AG08395 (cell line): ENCODE data around the gene TH.
"Not testable (repeated sequence)": the region's sequence is repeated elsewhere in the genome, so short reads cannot be mapped to it uniquely, and the experiment has no call there.

ENCODE experiments used
- DNase-seq: peaks from one replicate; pipeline ENCODE4 v3.0.0; 2012; ENCODE audit warnings: mixed read lengths, low spot score

TH gene

DNA sequence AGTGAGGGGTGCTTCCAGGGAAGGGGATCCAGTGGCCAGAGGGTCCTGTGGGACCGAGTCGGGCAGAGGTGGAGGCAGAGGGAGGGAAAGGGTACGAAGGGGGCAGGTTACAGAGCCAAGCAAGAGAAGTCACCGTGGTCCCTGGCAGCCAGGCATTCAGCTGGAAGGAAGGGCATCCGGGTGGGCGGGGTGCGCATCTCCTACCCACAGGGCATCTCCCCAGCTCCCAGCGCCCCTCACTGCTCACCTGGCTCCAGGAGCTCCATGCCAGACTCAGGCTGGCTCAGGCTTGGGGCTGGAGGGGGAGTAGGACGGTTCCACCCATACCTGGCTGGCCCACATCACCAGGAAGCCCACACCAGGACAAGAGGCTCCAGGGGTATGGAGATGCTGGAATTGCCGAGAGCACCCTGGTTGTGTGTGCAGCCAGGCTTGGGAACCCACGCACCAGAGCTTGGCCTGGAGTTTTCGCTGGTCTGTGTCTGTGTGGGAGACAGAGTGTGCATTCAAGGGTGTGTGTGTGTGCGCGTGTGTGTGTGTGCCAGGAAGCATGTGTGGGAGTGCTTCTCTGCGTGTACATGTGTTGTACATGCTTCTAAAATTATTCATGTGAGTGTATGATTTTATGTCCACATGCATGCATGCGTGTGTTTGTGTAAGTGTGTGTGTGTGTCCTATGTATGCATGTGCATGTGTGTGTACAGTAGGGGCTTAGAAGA, 6.6 kb upstream of the TH start:
- DNase-seq = not testable (repeated sequence)

DNA sequence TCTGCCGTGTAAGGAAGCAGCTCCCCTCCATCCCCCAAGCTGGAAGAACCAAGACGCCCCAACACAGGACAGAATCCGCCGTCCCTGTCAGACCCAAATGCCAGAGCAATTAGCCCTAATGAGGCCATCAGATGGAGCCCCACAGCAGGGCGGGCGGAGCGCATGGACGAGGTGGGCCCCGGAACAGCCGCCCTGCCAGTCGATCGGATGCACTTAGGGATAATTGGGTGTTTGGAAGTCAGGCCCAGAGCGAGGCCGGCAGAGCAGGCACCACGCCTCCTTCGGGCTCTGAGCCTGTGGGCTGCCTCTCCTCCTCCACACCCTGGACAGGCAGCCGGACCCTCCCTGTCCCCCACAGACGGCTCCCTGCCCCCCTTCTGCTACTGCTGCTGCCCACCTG, 5.5 kb upstream of the TH start:
- DNase-seq = no peak

DNA sequence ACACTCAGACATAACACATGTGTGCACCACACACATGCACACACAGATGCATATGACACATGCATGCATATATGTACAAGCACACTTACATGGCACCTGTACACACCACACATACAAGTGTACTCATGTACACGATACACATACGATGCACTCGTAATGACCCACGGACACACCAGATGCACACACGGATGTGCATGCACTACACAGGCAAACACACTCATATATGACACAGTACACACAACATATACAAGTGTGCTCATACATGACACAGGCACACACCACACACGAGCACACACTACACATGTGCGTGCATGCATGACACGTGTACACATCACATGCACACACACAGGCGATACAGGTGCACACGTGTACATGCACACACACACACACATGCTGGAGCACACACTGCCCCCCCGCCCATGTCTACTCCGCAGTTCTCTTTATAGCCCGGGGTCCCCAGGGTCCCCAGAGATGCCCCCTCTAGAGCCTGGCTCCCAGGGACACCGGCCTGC, 4.8 kb upstream of the TH start:
- DNase-seq = no peak

DNA sequence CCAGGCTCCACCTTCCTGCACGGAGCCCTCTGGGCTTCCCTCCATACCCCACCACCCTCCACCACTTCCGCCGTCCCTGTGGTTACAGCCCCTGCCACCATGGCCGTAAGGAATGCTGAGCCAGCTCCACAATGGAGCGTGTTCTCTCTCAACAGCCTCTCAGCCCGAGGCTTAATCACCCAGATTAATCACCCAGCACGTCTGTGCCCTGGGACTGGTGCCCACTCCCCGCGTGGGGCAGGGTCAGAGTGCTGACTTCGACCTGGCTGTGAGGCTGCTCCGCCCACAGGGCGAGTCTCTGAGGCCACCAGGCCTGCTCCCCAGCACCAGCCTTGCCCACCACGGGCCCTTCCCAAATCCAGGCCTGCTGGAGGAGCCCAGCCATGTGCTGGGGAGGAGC, 4.0 kb upstream of the TH start:
- DNase-seq = peak; percentile 72

DNA sequence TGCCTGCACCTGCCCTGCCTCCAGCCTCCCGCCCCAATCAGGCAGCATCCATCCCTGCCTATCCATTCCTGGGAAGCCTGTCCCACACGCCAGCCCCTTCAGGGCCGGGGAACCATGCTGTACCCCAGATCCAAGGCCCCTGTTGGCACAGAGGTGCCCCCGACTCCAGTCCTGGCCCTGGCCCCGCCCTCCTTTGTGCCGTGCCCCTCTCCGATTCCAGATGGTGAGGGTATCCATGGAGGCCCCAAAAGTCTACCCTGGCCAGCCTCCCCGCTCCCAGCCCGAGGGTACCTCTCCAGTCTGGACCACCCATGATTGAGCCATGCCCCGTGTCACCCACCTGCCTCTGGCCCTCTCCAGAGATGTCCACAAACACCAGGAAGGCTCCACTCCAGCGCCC, 2.7 kb upstream of the TH start:
- no peak for DNase-seq

DNA sequence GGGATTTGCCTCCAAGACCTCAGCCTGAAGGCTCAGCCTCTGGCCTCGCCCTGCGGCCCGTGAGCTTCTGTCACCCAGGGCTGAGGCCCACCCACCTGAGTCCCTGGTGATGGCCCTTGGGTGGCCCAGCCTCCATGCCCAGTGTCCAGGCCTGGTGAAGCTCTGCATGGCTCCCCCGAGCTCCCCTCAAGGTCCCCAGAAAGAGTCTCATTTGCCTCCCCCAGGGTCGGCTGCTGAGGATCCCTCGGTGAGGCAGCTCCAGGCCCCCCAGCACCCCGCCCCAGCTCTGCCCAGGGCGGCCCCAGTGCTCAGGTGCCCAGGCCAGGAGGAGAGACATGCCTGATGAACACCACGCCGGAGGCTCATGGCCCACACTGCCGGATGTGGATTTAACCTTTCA, 2.1 kb upstream of the TH start:
- no peak for DNase-seq

DNA sequence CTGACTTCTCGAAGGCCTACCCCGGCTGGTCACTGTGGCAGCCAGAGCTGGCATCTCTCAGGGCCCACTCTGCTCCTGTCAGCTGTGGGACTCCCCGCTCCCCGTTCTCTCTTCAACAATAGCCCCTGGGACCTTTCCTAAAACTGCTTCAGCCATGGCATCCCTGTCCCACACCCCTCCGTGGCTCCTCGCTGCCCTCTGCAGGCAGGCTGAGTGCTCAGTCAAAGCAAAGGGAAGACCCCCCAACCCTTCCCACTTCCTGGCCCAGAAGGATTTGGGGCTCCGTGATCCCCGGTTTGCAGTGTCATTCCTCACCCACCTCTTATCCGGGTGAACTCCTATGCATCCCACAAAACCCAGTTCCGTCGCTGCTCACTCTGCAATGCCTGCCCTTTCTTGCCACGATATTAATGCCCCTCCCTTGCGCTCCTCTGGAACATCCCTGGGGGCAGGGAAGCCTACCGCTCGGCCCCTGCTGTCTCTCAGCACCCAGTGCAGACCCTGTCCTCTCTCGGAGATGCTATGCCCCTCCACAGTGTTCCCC, 1.6 kb upstream of the TH start:
- DNase-seq = no peak

DNA sequence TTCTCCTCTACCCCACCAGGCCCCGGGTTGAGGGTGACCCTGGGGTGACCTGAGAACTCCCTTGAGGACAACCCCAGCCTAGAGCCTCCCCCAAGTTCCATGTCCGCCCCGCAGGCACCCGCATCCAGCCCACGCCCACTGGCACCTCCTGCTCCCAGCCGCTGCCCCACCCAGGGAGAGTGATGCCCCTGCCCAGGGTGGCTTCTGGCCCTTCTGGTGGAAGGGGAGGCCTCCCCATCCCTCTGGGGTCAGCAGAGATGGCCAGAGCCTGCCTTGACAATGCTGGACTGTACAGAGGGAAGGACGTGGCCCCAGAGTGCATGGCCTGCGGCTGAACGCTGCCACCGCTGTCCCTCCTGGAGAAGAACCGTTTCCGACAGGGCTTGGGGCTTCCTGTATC, 1.1 kb upstream of the TH start:
- no peak for DNase-seq

DNA sequence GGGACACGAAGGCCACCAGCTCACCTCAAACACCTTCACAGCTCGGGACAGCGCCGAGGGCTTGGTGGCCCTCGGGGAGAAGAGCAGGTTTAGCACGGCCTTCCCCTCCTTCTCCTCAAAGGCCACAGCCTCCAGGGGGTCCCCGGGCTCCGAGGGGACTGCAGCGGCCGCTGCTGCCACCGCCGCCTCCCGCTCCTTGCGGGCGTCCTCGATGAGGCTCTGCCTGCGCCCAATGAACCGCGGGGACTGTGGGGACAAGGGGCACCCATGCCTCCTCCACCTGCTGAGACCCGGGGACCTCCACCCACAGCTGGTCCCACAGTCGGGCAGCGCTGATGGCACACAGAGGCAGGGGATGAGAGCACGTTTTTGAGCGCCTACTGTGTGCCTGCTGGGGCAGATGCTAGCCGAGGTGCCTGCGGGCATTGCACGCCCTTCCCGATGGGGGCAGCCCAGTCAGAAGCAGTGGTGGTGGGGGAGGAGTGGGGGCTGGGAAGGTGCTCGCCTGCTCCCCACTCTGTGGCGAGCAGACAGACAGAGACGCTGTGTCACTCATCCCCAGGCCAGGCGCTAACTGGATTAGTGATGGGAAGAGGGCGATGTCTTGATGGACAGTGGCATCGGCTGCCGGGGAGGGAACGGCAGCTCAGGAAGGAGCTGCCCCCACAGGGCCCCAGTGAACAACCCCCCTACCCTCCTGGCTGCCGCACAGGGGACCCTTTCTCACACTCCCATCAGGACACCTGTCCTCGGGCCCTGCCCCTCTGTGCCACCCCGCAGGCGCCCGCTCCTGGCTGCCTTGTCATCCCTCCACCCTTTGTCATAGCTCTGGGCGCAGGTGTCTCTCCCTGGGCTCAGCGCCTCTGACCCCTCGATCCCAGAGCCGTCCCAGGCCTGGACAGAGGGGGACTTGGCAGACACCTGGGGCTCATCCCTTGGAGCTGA, 1.7 kb downstream of the TH start:
- DNase-seq = no peak

DNA sequence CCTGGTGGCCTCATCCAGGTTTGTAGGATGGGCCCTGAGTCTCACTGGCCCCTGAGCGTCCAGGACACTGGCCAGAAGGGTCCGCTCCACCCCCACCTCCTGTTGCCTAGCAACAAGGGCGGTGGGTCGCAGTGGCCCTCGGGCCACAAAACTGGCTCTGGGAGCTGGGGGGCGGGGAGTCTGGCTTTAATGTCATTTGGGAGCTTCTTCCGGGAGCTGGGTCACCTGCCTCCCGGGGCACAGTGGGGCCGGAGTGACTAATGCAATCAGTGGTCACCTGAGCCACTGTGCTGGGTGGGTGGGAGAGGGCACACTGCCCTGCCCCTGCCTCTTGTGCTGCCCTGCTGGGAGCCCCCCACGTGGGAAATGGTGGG, 2.6 kb downstream of the TH start:
- no peak for DNase-seq

DNA sequence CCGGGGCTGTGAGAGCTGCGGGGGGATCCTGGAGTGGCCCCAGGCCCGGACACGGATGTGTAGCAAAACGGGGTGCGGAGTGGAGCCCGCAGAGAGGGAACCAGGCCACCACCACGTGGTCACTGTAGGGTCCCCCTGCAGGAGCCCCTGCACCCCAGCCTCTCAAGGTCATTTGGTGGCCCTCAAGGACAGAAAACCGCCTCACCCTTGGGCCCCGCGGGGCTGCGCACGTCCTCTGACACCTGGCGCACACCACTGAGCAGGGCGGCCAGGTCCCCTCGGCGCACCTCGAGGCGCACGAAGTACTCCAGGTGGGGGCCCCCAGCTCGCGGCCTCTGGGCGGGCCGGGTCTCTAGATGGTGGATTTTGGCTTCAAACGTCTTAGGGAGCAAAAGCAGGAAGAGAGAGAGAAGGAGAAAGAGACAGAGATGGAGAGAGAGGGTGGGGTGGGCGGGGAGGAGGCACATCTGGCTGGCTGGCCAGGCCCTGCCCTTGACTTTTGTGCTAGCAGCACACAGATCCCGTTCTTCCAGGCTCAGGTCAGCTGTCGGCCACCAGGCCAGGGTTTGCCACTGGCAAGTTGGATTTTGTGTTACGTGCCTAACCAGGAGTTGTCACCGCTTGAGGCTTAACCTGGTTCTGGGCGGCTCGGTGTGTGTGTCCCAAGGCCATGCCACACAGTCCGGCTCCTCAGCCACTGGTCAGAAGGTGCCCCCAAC, 3.2 kb downstream of the TH start:
- DNase-seq = no peak

DNA sequence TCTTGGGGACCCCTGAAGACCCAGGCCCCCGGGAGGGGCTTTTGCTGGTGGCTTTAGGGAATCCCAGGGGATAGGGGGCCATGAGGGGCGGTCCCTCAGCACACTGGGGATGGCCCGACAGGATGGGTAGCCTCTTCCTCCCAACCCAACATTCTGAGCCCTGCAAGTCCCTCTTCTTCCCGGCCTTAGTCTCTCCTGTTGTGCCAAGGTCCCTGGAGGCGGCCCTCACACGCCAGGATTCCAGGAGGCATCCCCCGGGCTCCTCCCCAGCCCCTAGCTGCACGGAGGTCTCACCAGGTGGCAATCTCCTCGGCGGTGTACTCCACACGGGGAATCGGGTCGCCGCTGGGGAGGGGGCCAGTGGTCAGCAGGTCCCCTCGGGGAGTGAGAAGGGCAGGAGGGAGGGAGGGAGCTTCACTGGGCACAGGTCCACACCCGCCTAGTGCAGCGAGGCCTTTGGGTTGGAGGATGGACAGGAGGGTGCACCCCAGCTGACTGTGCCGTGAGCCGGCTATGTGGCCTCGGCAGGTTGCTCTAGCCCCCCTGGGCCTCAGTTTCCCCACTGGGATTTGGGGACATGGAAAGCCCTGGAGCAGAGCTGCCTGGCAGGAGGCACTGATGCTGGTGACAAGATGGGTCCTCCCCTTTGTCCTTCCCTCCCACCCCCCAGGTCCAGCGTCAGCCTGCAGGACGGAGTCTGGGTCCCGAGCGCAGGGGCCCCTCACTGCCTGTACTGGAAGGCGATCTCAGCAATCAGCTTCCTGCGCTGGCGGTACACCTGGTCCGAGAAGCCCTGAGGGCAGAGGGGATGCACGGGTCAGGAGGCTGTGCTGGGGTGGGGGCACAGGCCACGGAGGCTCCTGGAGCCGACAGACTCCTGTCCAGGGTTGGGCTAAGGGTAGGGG, 4.2 kb downstream of the TH start:
- no peak for DNase-seq

DNA sequence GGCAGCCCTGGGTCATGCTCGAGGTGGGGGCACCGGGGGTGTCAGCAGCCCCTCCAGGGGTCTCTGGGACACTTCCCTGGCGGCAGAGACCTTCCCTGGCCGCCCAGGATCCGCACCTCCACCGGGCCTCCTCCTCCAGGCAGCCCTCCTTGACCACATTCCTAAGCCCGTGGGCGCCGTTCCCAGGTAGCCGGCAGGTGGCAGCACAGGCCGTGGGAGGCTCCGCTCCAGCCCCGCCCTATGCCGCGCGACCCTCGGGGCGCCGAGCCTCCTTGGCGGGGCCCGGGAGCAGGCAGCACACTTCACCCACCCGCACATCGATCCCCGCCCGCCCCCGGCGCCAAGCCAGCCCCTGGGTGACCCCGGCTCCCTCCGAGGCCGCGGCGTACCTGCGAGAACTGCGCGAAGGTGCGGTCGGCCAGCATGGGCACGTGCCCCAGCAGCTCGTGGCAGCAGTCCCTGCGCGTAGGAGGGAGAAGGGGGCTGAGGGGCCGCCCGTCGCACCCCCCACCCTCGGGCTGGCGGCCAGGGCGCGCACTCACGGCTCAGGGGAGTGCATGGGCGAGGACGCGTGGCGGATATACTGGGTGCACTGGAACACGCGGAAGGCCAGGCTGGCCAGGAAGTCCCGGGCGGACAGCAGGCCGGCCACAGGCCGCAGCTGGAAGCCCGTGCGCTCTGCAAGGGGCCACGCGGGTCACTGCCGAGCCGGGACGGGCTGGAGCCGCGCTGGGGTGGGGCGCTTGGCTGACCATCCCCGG, 5.3 kb downstream of the TH start:
- no peak for DNase-seq

DNA sequence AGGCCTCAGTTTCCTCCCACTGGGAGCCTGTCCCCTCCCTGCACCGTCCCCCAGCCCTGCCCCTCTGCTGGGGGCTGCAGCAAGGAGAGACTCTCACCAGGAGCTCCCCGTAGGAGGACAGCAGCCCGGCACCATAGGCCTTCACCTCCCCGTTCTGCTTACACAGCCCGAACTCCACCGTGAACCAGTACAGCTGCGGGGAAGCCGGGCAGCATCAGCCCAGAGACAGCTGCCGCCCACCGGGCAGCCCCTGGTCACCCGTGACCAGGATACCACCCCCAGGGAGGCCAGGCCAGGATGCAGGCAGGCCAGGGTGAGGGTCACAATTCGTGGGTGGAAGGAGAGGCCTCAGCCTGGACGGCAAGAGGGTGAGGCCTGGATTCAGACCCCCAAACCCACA, 6.0 kb downstream of the TH start:
- DNase-seq = no peak

DNA sequence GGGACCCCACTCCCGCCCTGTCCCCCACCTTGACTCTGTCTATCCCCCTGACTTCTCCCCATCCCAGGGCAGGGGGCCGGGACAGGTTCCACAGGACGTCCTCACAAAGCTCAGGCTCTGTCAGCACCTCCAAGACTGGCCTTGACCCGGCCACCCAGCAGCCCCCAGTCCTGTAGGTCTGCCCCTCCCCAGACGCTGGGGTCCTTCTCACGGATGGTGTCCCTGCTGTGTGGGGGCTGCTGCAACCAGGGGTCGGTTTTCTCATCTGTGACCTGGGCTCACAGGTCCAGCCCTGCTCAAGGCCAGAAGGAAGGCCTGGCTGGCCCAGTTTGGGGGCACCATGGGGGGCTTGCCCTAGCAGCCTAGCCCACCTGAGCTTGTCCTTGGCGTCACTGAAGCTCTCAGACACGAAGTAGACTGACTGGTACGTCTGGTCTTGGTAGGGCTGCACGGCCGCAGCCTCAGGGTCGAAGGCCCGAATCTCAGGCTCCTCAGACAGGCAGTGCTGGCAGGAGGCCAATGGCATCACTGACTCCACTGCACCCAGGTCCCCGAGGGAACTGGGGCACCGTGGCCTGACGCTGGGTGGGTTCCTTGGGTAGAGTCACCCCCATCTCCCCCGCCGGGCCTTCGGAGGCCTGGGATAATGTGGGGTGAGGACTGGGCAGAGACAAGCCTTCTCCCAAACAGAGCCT, 6.6 kb downstream of the TH start:
- no peak for DNase-seq

DNA sequence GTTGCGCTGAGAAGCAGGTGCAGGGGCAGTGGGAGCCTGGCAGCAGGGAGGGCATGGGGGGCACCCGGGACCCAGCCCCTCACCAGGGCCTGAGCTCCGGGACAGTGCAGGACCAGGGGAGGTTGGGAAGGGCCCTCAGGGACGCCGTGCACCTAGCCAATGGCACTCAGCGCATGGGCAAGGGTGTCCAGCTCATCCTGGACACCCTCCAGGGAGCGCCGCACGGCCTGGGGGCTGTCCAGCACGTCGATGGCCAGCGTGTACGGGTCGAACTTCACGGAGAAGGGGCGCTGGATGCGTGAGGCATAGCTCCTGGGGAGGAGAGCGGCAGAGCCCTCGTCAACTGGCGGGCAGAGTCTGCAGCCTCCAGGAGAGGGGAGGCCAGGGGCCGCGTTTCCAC, 7.5 kb downstream of the TH start:
- DNase-seq = no peak

DNA sequence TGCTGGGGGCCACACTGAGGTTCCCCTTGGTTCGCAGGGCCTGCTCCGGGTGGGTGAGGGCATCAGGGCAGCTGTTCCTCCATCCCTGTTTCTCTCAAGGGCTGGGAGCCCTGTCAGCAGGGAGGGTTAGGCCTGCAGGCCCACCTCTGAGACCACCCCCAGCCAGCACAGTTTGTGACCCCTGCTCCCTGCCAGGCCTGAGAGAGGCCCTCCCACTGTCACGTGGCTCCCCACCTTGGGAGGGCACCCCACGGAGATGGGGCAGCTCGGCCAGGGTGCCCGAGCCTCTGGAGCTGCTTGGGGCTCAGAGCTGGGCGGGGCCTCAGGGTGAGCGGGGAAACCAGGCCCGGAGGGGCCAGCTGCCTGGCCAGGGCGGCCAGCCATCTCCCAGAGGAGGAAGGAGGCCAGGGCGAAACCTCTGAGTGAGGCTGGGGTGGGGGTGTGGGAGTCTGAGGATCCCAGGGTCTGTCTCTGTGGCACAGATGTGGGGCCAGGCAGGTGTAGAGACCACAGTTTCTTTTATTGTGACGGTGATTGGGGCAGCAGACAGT, 8.1 kb downstream of the TH start:
- DNase-seq = no peak

DNA sequence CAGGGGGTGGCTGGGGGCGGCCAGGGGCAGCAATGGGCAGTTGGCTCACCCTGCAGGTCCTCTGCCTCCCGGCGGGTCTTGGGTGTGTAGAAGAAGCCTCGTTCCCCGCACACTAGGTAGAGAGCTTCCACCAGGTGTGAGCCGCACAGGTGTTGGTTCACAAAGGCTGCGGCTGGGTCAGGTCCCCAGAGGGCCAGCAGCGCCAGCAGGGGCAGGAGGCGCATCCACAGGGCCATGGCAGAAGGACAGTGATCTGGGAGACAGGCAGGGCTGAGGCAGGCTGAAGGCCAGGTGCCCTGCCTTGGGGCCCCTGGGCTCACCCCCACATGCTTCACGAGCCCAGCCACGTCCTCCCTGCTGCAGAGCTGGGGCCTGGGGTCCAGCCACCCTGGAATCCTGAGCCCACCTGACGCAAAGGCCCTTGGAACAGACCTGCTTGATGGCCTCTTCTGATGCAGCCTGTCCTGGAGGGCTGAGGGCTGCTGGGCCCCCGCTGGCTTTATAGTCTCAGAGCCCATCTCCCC, 10.8 kb downstream of the TH start, which contains the start of gene INS:
Gene INS (minus strand): TSS at position 474 of the 524 bp plus-strand sequence. CDS start 238 bp downstream, at position 236.
- DNase-seq = no peak
